ENCODE measurements around the gene TOMM5.

TOMM5 gene

GRCh38 chr9:37592108-37592951 lies at the start of gene TOMM5:
TOMM5 (minus strand) TSS chr9:37592597; CDS start chr9:37592532, 65 bp downstream.
- Mint-ChIP-seq H3K27me3 (peaks cover 18% of the 10 kb centered on the region), H3K36me3 (ENCODE audit: low read depth) (peaks cover 50% of the 10 kb centered on the region), H3K4me3 (peak within 1 kb of the TSS; percentile 99), H3K4me1 (ENCODE audit: low read depth) (peaks cover 37% of the 10 kb centered on the region), H3K9me3 (no peaks in the 10 kb centered on the region), H3K27ac (peak within 1 kb of the TSS; percentile 100)
- DNase-seq, result peak; percentile 92

- no peak overlapping the region for H3K27ac Mint-ChIP-seq
- H3K36me3 Mint-ChIP-seq (ENCODE audit: low read depth), result no peaks in the 10 kb centered on the region
- H3K4me1 Mint-ChIP-seq (ENCODE audit: low read depth), result no peaks in the 10 kb centered on the region
Measured at GRCh38 chr9:37641331-37641730, 48.9 kb upstream of the TOMM5 start.

GRCh38 chr9:37640246-37640645 lies 47.8 kb upstream of the TOMM5 start:
- Mint-ChIP-seq H3K9me3 (no peaks in the 10 kb centered on the region), H3K27ac (no peak overlapping the region), H3K27me3 (peaks cover 31% of the 10 kb centered on the region), H3K36me3 (ENCODE audit: low read depth) (no peaks in the 10 kb centered on the region), H3K4me1 (ENCODE audit: low read depth) (no peaks in the 10 kb centered on the region), H3K4me3 (no peak overlapping the region)
- no peak for DNase-seq

More at GRCh38 chr9:37641331-37641730, 48.9 kb upstream of the TOMM5 start:
- no peak overlapping the region for H3K4me3 Mint-ChIP-seq
- H3K27me3 Mint-ChIP-seq, result peaks cover 32% of the 10 kb centered on the region
- DNase-seq, result no peak
- no peaks in the 10 kb centered on the region for H3K9me3 Mint-ChIP-seq

- H3K36me3 Mint-ChIP-seq (ENCODE audit: low read depth), result no peaks in the 10 kb centered on the region
- H3K27me3 Mint-ChIP-seq, result peaks cover 28% of the 10 kb centered on the region
- no peak for DNase-seq
- no peak overlapping the region for H3K4me3 Mint-ChIP-seq
- no peak overlapping the region for H3K27ac Mint-ChIP-seq
- no peaks in the 10 kb centered on the region for H3K9me3 Mint-ChIP-seq
- no peaks in the 10 kb centered on the region for H3K4me1 Mint-ChIP-seq (ENCODE audit: low read depth)
Measured at GRCh38 chr9:37639841-37640240, 47.4 kb upstream of the TOMM5 start.

GRCh38 chr9:37639109-37639762 lies 46.8 kb upstream of the TOMM5 start:
- H3K27ac Mint-ChIP-seq, result no peak overlapping the region
- no peaks in the 10 kb centered on the region for H3K9me3 Mint-ChIP-seq
- no peaks in the 10 kb centered on the region for H3K4me1 Mint-ChIP-seq (ENCODE audit: low read depth)
- no peaks in the 10 kb centered on the region for H3K36me3 Mint-ChIP-seq (ENCODE audit: low read depth)
- no peak for DNase-seq
- no peak overlapping the region for H3K4me3 Mint-ChIP-seq
- H3K27me3 Mint-ChIP-seq, result peaks cover 24% of the 10 kb centered on the region

- H3K36me3 Mint-ChIP-seq (ENCODE audit: low read depth), result no peaks in the 10 kb centered on the region
- no peaks in the 10 kb centered on the region for H3K4me1 Mint-ChIP-seq (ENCODE audit: low read depth)
- no peaks in the 10 kb centered on the region for H3K9me3 Mint-ChIP-seq
- no peak for DNase-seq
- no peak overlapping the region for H3K4me3 Mint-ChIP-seq
- peaks cover 14% of the 10 kb centered on the region for H3K27me3 Mint-ChIP-seq
- no peak overlapping the region for H3K27ac Mint-ChIP-seq
Measured at GRCh38 chr9:37636511-37637448, 44.4 kb upstream of the TOMM5 start.

- Mint-ChIP-seq H3K27ac (no peak overlapping the region), H3K4me1 (ENCODE audit: low read depth) (no peaks in the 10 kb centered on the region), H3K4me3 (no peak overlapping the region), H3K27me3 (peaks cover 12% of the 10 kb centered on the region), H3K9me3 (no peaks in the 10 kb centered on the region), H3K36me3 (ENCODE audit: low read depth) (no peaks in the 10 kb centered on the region)
- no peak for DNase-seq
Measured at GRCh38 chr9:37635808-37636207, 43.4 kb upstream of the TOMM5 start.

- no peak for DNase-seq
- Mint-ChIP-seq H3K9me3 (no peaks in the 10 kb centered on the region), H3K4me1 (ENCODE audit: low read depth) (no peaks in the 10 kb centered on the region), H3K4me3 (no peak overlapping the region), H3K36me3 (ENCODE audit: low read depth) (no peaks in the 10 kb centered on the region), H3K27ac (no peak overlapping the region), H3K27me3 (peaks cover 6% of the 10 kb centered on the region)
Measured at GRCh38 chr9:37632479-37632878, 40.1 kb upstream of the TOMM5 start.

GRCh38 chr9:37626708-37627292 lies 34.4 kb upstream of the TOMM5 start:
- Mint-ChIP-seq H3K27ac (no peak overlapping the region), H3K36me3 (ENCODE audit: low read depth) (no peaks in the 10 kb centered on the region), H3K9me3 (no peaks in the 10 kb centered on the region), H3K27me3 (no peaks in the 10 kb centered on the region), H3K4me1 (ENCODE audit: low read depth) (no peaks in the 10 kb centered on the region), H3K4me3 (no peak overlapping the region)
- DNase-seq, result no peak

- Mint-ChIP-seq H3K4me3 (no peak overlapping the region), H3K27ac (no peak overlapping the region), H3K36me3 (ENCODE audit: low read depth) (no peaks in the 10 kb centered on the region), H3K4me1 (ENCODE audit: low read depth) (no peaks in the 10 kb centered on the region), H3K27me3 (no peaks in the 10 kb centered on the region), H3K9me3 (no peaks in the 10 kb centered on the region)
- DNase-seq, result no peak
Measured at GRCh38 chr9:37625758-37626147, 33.4 kb upstream of the TOMM5 start.

- Mint-ChIP-seq H3K9me3 (no peaks in the 10 kb centered on the region), H3K27me3 (no peaks in the 10 kb centered on the region), H3K36me3 (ENCODE audit: low read depth) (no peaks in the 10 kb centered on the region), H3K27ac (no peak overlapping the region), H3K4me1 (ENCODE audit: low read depth) (no peaks in the 10 kb centered on the region), H3K4me3 (no peak overlapping the region)
- DNase-seq, result no peak
Measured at GRCh38 chr9:37625036-37625757, 32.8 kb upstream of the TOMM5 start.

GRCh38 chr9:37624073-37624472 lies 31.7 kb upstream of the TOMM5 start:
- no peaks in the 10 kb centered on the region for H3K4me1 Mint-ChIP-seq (ENCODE audit: low read depth)
- H3K9me3 Mint-ChIP-seq, result no peaks in the 10 kb centered on the region
- no peak overlapping the region for H3K4me3 Mint-ChIP-seq
- no peak overlapping the region for H3K27ac Mint-ChIP-seq
- H3K36me3 Mint-ChIP-seq (ENCODE audit: low read depth), result no peaks in the 10 kb centered on the region
- H3K27me3 Mint-ChIP-seq, result no peaks in the 10 kb centered on the region
- DNase-seq, result no peak

GRCh38 chr9:37623267-37623666 lies 30.9 kb upstream of the TOMM5 start:
- no peaks in the 10 kb centered on the region for H3K36me3 Mint-ChIP-seq (ENCODE audit: low read depth)
- no peak for DNase-seq
- H3K27me3 Mint-ChIP-seq, result no peaks in the 10 kb centered on the region
- no peak overlapping the region for H3K4me3 Mint-ChIP-seq
- H3K4me1 Mint-ChIP-seq (ENCODE audit: low read depth), result no peaks in the 10 kb centered on the region
- H3K27ac Mint-ChIP-seq, result no peak overlapping the region
- H3K9me3 Mint-ChIP-seq, result no peaks in the 10 kb centered on the region

- Mint-ChIP-seq H3K27me3 (no peaks in the 10 kb centered on the region), H3K4me3 (no peak overlapping the region), H3K9me3 (no peaks in the 10 kb centered on the region), H3K4me1 (ENCODE audit: low read depth) (no peaks in the 10 kb centered on the region), H3K36me3 (ENCODE audit: low read depth) (no peaks in the 10 kb centered on the region), H3K27ac (no peak overlapping the region)
- DNase-seq, result no peak
Measured at GRCh38 chr9:37622462-37622861, 30.1 kb upstream of the TOMM5 start.
